Astrocyte of the cerebellum (primary cell): ENCODE measurements around the gene SNAPIN.

Experiments used
- DNase-seq: peaks from one replicate; pipeline ENCODE4 v3.0.0-alpha.2; 2011; ENCODE audit warnings: low read depth
- H3K4me3 ChIP-seq: 2 replicates; pipeline ENCODE4 v1.5.1; 2011; ENCODE audit warnings: mild to moderate bottlenecking, low read depth, low read length, moderate library complexity
- in situ Hi-C: cut with HindIII; loops from 2 replicates; pipeline ENCODE4 v1.10.0; 2017; ENCODE audit warnings: low sequenced_read_pairs
- TF ChIP-seq, protein P1 (sequence below): IDR thresholded peaks from 2 replicates; pipeline ENCODE4 v1.5.1; 2012; ENCODE audit warnings: low read length, low read depth, moderate library complexity, mild to moderate bottlenecking; ENCODE audit errors: missing control alignments

The SNAPIN gene

DNA sequence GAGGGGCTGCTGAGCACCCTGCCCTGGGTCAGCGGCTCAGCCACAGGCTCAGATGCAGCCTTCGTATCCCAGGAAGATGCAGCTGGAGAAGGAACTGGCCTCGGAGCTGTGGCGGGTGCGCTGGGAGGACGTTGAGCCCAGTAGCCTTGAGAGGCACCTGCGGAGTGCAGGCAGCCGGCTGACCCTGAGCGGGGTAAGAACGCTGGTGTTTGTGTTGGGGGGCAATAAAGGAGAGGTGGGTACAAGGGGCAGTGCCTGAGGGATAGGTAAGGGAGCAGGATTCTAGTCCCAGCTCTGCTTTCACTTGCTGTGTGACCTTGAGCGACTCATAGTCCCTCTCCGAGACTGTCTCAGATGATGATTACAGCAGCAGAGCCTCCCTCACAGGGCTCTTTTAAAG, 26.4 kb downstream of the SNAPIN start:
- TF ChIP-seq, protein P1, sequence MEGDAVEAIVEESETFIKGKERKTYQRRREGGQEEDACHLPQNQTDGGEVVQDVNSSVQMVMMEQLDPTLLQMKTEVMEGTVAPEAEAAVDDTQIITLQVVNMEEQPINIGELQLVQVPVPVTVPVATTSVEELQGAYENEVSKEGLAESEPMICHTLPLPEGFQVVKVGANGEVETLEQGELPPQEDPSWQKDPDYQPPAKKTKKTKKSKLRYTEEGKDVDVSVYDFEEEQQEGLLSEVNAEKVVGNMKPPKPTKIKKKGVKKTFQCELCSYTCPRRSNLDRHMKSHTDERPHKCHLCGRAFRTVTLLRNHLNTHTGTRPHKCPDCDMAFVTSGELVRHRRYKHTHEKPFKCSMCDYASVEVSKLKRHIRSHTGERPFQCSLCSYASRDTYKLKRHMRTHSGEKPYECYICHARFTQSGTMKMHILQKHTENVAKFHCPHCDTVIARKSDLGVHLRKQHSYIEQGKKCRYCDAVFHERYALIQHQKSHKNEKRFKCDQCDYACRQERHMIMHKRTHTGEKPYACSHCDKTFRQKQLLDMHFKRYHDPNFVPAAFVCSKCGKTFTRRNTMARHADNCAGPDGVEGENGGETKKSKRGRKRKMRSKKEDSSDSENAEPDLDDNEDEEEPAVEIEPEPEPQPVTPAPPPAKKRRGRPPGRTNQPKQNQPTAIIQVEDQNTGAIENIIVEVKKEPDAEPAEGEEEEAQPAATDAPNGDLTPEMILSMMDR = no peak
- in situ Hi-C loops = no loop called here
- DNase-seq = no peak
- no peak overlapping the region for H3K4me3 ChIP-seq

DNA sequence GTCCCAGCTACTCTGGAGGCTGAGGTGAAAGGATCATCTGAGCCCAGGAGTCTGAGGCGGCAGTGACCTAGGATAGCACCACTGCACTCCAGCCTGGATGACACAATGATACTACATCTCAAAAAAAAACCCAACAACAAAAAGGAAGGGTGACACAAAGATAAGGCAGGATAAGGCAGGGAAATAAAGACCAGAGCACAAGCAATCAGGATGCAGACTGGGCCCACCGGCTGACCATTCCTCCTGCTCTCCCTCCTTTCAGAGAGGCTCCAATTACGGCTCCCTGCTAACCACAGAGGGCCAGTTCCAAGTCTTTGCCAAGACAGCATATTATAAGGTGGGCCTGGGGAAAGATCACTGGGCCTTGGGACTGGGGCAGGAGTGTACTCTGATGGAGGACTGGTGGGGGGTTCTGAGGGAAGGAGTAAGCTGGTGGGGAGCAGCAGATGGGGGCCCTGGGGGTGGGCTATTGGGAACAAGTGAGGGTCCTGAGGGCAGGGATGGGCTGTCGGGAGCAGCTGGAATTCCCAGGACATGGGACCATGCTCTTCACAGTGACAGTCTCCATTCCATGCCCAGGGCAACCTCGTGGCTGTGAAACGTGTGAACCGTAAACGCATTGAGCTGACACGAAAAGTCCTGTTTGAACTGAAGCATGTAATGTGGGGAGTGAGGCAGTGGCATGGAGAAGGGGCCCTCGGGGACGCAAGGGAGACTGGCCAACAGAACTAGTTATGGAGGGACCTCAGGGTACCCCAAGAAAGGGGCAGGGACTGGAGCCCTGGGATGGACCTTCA, 27.2 kb downstream of the SNAPIN start:
- no peak for DNase-seq
- in situ Hi-C loops = no loop called here
- H3K4me3 ChIP-seq = no peak overlapping the region
- TF ChIP-seq, protein P1 = no peak

DNA sequence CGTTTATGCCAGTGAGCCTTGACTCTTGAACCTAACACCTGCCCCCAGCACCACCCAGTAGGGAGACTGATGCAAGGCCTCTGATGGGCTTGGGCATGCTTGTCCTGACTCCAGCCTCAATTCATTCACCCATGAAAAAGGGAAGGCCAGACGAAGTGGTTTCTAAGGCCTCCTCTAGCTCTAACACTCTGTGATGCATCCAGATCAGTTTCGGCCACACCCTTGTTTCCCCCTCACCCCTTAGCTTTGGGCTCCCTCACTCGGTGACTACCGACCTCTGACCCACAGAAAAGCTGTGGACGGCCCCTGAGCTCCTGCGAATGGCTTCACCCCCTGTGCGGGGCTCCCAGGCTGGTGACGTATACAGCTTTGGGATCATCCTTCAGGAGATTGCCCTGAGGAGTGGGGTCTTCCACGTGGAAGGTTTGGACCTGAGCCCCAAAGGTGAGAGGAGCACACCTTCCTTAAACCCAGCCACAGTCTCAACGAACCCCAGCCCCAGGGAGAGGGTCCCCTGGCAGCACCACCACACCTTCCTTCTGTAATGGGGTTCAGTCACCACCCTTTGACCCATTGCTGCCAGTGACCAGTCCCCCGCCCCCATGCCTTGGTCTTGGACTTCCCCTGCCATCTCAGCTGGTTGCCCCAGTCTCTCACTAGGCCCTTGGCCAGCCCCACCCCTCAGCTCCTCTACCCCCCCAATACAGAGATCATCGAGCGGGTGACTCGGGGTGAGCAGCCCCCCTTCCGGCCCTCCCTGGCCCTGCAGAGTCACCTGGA, 29.0 kb downstream of the SNAPIN start:
- H3K4me3 ChIP-seq = no peak overlapping the region
- in situ Hi-C loops = no loop called here
- TF ChIP-seq, protein P1 = no peak
- DNase-seq = no peak

DNA sequence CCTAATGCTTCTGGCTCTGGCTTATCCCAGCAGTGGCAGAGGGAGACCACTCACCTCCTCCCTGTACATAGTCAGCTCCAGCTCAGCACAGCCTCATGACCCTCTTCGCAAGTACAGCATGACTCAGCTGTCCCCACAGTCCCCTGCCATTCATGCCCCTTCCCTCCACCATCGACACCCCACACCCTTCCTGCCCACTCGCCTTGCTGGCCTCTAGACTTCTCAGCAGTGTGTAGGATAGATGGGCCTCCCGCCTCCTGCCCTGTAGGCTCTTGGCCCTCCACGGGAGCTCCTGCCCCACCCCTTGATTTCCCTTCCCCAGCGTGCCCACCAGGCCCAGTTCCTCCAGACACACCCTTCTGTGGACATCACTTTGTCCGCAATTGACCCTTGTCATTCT, 29.8 kb downstream of the SNAPIN start:
- H3K4me3 ChIP-seq = no peak overlapping the region
- TF ChIP-seq, protein P1 = no peak
- in situ Hi-C loops = no loop called here
- no peak for DNase-seq

DNA sequence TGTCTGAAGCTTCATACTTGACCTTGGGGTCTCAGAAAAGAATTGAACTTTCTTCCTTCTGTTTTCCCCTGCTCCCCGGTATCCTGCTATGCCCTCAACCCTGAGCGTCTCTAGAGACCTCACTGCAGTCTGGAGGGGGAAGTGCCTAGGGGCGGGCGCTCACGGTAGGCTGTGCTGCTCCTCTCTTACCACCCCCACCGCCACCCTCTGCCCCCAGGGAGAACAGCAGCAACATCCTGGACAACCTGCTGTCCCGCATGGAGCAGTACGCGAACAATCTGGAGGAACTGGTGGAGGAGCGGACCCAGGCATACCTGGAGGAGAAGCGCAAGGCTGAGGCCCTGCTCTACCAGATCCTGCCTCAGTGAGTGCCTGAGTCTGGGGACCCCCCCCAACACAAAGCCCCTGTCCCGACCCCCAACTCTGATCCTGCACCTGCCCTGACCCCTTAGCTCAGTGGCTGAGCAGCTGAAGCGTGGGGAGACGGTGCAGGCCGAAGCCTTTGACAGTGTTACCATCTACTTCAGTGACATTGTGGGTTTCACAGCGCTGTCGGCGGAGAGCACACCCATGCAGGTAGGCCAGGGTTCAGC, 30.3 kb downstream of the SNAPIN start:
- no peak for DNase-seq
- TF ChIP-seq, protein P1 = no peak
- no peak overlapping the region for H3K4me3 ChIP-seq
- in situ Hi-C loops = no loop called here

DNA sequence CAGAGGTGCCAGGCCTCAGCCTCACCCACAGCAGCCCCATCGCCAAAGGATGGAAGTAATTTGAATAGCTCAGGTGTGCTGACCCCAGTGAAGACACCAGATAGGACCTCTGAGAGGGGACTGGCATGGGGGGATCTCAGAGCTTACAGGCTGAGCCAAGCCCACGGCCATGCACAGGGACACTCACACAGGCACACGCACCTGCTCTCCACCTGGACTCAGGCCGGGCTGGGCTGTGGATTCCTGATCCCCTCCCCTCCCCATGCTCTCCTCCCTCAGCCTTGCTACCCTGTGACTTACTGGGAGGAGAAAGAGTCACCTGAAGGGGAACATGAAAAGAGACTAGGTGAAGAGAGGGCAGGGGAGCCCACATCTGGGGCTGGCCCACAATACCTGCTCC, 35.0 kb downstream of the SNAPIN start:
- no peak overlapping the region for H3K4me3 ChIP-seq
- no peak for DNase-seq
- in situ Hi-C loops = no loop called here
- TF ChIP-seq, protein P1 = no peak
